SIG-M5 (cell line): ENCODE data around the gene CCDC88C.
"Not testable (repeated sequence)": the region's sequence is repeated elsewhere in the genome, so short reads cannot be mapped to it uniquely, and the experiment has no call there.

Experiments used
- DNase-seq: peaks from one replicate; lab custom pipeline; 2025; lab: John Stamatoyannopoulos, UW

The CCDC88C gene

DNA sequence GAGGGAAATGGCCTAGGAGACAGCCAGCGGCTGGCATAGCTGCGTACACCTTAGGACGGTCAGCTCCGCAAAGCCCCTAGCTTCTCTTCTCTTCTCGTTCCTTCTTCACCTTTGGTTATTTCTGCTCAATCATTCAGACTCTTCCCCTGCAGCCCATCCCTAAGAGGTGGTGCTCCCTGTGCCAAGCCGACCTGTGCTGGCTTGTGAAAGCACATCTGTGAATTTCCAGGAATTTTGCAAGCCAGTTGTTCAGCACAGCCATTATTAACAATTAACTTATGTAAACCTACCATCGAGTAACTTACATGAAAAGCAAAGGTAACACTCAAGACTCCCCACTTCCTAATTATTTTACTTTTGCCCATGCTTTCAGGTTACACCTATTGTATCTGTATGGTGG is 152.2 kb downstream of the CCDC88C start:
- DNase-seq: no peak

- no peak for DNase-seq
Measured at GRCh38 chr14:91264151-91265150, 153.2 kb downstream of the CCDC88C start.

DNA sequence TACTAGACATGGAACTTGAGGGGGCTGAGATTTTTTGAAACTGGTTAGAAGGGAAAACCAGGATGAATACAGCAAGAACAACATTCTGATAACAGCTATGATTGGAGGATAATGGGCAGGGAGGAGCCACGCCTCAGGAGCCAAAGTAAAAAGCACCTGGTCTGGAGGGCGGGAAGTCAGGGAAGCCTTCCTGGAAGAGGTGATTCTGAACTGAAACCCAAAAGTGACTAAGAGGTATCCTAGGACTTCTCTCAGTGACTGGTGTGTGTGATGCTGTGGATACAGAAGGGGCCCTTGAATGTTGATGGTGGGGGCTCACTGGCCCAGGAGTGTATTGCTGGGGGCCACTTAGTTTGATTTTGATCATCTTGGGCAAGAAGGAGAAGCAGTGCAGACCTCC is 154.3 kb downstream of the CCDC88C start:
- DNase-seq: no peak

DNA sequence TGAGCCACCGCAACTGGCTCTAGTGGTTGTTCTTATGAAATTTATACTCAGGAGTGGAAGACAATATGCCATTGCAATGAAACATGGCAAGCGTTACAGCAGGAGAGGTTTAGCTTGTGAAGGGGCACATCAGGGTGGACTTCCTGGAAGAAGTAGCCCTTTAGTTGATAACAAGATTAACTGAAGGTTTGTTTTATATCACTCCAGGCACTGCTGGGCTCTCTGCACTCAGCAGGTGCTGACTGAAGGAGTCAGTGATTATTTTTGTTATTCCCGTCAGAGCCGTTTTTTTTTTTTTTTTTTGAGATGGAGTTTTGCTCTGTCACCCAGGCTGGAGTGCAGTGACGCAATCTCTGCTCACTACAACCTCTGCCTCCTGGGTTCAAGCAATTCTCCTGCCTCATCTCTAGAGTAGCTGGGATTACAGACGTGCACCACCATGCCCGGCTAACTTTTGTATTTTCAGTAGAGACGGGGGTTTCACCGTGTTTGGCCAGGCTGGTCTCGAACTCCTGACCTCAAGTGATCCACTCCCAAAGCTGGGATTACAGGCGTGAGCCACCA is 155.6 kb downstream of the CCDC88C start:
- DNase-seq: no peak

DNA sequence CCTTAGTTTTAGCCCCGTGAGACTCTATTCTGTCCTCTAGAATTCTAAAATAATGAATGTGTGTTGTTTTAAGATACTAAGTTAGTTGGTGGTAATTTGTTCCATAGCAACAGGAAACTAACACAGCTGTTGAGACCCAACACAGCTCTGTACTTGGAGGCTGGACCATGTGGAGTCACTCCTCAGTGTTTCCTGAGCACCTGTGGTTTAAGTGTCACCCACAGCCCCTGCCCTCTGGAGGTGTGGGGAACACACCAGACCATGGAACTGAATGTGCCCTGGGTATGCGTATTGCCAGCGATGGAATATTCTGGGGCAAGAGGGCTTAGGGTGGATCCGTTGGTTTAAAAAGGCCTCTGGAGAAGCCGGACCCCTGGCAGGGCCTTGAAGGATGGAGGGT is 156.5 kb downstream of the CCDC88C start:
- DNase-seq: no peak

- no peak for DNase-seq
Measured at GRCh38 chr14:91258876-91259275, 158.7 kb downstream of the CCDC88C start.

DNA sequence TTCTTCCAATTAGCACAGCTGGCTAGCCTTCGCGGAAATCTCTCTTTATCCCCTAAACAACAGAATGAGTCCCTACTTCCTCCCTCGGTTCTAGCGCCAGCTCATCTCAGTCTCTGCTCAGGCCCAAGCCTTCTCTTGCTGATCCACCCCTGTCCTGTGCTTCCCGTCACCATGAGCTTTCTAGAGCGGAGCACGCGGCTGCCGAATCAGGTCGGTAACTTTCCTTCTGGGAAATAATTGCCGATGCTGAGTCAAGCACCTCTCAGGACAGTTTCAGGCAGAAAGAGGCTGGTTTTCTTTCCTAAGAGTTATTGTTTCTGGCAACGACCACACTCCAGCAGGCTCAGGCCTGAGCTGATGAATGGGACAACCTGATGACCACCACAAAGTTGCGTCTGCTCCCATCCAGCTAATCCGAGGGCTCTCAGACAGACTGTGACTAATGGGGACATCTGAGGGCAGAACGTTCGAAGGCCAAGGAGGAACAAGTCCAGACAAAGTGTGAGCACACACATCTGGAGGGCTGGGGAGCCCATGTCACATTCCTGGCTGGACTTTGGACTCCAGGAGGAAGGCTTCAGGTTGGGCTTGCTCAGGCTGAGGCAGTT is 159.5 kb downstream of the CCDC88C start:
- no peak for DNase-seq

DNA sequence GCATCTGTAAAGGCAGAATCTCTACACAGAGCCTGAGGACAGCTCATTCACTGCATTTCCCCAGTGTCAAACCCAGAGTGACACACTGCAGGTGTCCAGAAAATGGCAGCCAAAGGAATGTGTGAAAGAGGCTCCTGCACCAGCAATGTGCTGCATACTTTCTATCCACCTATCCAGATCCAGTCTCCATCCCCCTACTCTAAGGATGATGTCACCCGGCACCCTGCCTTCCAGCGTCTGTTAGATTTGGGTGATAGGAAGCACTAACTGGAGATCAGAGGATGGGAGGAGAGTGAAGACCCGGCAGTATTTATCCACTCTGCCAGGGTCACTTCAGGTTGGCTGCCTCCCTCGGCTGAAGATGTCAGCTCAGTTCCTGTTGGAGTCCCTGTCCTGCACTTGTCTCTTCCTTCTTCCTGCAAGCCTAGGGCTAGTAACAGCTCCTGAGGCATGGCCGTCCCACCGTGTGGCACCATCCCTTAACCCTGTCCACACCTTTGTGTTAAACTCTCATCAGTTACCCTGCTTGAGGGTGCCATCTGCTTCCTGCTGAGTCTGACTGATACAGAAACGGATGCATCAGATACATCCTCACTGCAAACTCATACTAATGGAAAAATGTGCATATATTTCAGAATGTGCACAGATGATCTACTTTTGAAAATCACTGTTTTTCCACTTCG is 160.2 kb downstream of the CCDC88C start:
- no peak for DNase-seq

GRCh38 chr14:91256661-91257060 is 161.0 kb downstream of the CCDC88C start:
- no peak for DNase-seq

DNA sequence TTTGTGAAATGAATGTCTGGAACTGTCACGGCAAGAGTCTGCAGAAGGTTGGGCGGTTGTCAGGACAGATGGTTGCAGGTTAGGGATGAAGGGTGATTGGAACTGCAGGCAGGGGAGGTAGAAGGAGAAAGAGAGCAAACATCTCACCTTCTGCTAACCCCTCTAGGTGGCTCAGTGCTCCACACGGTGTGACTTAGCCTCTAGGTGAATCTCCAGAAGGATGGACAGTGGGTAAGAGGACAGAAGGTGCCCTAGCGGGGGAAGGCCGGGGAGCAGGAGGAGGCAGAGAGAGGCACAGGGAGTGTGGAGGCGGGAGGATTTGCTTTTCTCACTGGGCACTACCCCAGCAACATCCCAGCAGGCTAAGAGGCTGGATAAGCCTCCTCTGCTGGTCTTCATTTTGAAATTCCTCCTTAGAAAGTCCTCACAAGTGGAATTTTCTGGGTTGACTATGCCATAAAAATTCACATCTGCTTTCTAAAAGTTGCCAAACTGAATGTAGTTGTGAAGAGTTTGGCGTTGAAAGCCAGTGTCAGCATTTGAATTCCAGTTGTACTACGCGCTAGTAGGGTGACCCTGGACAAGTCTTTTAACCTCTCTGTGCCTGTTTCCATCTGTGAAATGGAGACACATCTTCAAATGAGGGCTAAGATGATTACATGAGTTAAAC is 162.5 kb downstream of the CCDC88C start:
- no peak for DNase-seq

DNA sequence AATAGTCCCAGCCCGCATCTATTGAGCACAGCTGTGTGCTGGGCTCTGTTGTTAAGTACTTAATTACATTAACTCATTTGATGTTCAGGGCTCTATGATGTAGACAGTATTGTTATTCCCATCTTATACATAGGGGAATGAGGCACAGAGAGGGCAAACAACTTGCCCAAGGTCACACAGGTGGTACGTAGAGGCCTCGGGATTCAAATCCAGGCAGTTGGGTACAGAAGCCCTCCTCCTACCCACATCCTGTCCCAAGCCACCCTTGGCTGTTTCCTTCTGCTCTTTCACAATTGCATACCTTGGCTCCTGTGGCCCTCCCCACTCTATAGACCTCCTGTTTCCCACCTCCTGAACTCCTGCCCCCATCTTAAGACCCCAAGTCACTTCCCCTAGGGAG is 163.2 kb downstream of the CCDC88C start:
- no peak for DNase-seq

DNA sequence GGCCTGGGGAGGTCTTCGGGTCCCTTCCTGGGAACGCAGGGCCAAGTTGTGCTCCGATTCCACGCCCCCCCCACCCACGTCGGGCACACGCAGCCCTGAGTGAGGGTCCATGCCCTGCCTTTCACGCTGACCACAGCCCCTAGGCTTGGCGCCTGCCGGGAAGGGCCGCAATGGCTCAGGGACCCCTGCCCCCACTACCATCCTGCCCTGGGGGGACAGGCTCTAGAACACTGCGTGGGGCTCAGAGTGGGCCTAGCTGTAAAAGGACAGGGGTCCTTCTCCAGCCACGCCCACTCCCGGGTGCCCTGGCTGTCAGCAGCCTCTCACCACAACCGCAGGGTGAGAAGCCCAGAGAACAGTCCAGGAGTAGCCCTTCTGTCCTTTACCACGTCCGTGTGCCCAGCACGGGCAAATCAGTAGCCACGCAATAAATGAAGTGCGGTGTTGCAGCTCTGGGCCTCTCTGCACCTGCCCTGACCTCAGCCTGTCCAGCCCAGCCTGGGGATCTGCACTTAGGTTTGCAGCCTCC is 163.8 kb downstream of the CCDC88C start:
- no peak for DNase-seq

DNA sequence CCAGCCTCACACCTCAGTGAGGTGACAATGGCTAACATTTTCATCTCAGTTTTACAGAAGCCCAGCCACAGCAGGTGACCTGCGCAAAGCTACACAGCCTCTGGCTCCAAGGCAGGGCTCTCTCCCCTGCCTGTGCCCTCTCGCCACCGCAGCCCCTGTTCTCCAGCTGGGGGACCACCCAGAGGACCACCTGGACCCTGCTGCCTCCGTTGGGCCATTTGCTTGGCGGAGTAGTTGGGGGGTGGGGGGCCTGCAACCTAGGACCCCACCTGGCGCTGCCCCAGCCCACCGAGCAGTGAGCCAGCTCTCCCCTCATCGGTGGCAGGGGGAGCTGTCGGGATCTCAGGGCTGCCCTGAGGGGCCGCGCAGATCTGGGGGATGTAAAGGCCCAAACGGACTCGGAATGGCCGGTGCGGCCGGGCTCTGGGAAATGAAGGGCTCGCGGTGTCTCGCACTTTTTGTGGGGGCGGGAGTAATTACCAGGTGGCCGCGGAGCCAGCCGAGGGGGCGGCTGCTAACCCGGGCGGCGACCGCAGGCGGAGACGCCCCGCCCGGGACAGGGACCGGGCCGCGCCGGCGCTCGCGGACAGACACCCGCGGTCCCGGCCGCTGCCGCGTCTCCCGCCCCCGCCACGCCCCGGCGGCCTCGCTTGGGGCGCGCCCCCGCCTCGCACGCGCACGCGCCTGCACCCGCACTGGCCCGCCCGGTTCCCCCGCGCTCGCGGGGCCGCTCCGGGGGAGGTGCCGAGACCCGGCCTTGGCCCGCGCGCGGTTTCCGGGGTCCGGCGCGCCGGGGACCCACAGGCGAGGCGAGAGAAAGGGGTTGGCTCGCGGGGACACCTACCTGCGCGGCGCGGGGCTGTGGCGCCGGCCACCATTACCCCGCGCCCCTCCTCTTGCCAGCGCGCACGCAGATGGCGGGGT is 164.5 kb downstream of the CCDC88C start:
- no peak for DNase-seq

DNA sequence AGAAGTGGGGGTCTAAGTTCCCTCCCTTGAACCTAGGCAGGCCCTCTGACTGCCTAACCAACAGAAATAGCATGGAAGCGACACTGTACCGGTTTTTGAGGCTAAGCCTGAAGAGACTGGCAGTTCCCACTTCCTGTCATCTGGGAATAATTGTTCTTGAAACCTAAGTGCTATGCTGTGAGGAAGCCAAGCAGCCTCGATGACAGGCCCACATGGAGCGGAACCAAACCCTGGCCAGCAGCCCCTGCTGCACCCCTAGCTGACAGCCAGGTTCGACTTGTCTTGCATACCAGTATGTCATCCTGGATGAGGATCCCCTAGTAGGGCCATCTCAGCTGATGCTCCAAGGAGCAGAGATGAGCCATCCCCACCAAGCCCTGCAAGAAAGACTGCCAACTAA is 166.7 kb downstream of the CCDC88C start:
- DNase-seq: no peak

DNA sequence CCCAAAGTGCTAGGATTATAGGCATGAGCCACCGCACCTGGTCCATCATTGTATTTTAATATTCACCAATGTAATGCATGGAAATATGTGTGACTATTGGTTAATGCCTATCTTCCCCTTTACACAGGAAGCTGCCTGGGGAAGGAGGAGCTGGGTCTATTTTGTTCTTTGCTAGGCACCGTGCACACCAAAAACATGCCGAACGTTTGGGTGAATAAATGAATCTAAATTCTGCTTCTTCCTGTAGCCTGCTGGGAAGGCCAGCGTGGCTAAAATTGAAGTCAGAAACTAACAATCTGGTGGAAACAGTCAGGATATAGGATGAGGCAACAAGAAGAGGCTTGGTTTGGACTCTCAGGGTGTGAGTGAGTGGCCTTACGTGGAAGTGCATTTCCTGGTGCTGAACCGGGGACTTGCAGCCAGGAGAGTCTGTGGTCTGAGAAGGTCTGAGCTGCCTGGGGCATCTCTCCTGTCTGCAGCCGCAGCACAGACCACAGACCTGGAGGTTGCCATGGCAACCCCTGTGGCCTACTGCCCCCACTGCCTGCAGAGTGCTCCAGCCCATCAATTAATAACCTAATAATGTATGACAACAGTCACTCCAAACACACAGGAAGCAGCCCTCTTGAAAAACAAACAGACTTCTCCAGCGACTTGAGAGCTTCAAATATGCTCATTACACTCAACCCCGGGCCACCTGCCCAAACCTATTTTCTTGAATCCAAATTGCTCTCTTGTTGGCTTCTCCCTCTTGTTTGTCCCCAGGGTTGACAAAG is 167.6 kb downstream of the CCDC88C start:
- no peak for DNase-seq

GRCh38 chr14:91246051-91246852 is 171.4 kb downstream of the CCDC88C start:
- DNase-seq: no peak

DNA sequence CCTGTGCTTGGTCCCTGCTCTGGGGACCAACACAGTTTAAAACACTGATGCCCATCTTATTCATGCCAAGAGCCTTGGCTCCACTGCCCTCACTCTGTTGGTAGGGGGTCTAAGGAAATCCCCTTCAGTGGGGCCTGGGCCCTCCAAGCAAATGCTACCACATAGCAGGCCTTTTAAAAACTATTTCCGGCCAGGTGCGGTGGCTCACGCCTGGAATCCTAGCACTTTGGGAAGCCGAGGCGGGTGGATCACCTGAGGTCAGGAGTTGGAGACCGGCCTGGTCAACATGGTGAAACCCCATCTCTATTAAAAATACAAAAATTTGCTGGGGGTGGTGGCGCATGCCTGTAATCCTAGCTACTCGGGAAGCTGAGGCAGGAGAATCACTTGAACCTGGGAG is 172.0 kb downstream of the CCDC88C start:
- DNase-seq: not testable (repeated sequence)

DNA sequence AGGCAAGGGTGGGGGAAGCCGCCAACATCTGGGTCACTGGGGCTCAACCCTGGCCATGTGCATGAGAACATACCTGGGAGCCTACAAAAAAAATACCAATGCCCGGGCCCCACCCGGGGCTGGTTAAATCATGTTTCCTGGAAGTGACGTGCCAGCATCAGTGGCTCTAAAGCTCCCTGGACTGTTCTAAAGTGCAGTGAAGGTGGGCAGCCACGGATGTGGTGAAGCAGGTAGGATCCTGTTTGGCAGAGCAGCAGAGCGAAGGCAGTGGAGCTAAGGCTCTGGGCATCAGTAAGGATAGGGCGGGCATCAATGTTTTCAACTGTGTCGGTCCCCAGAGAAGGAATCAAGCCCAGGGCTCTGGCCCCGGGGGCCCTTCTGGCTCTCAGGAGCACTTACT is 172.6 kb downstream of the CCDC88C start:
- no peak for DNase-seq

- no peak for DNase-seq
Measured at GRCh38 chr14:91244501-91244901, 173.1 kb downstream of the CCDC88C start, which contains the start of gene GPR68. Gene GPR68, minus strand, starts transcription at chr14:91244704. Its CDS starts 9,654 bp downstream, at chr14:91235050.
